ENCODE data around the gene HOXC10. TPM values are rescaled to one million over a fixed set of nuclear protein-coding genes. Genes with fewer than 3 reads are reported as not detected.

The HOXC10 gene
- total and polyA plus RNA-seq, 2 experiments from 2014 or later = 0.23 to 1.7 TPM

DNA sequence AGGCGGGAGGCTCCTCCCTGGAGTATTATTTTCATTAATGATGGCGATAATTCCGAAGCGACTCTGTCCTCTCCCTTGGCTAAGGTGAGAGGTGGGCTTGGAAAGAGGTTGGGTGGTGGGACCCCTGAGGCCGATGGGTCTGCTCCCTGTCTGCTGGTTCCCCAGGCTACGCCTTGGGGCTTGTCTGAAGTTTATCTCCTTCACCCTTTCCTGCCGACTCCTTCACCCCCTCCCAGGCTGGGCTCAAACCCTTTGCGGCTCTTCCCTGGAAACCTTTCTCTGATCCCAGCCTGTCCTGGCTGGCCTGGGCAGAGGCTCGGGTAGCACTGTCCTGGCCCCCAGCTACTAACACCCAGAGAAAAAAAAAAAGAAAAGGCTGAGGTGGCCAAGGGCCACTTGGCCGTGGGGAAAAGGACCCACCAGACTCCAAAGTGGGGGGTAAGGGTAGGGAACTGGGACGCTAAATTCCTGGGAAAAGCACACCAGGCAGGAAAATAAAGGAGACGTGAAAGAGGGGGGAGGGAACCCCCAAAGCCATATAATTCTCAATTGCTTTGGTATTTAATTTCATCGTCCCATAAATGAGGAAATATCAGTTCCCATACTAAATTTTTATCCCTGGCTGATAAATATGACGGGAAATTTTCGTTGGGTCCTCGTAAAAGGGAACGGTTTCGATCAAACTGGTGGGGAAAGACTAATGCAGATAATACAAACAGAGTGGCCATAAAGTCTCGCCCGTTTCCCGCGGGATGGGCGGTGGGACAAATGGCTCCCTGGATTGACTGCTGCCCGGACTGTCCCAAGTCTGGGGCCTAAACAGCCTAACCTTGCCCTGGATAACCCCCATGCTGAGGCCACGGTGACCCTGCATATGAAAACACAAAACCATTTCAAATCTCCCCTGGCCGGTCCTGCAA is 2.0 kb upstream of the HOXC10 start:
- no peak for DNase-seq (ENCODE audit: low spot score)
- Histone ChIP-seq H3K4me2 (no peak overlapping the region), H3K79me2 (no peaks in the 10 kb centered on the region), H3K27ac (no peak overlapping the region), H4K20me1 (ENCODE audit: insufficient read depth, poor library complexity, severe bottlenecking) (no peaks in the 10 kb centered on the region), H3K4me1 (ENCODE audit: insufficient read depth) (peaks cover 23% of the 10 kb centered on the region), H3K36me3 (replicated peaks; ENCODE audit: insufficient read depth, low read depth) (no peaks in the 10 kb centered on the region), H2AFZ (no peak overlapping the region), H3K9me2 (replicated peaks; ENCODE audit: insufficient read depth) (no peaks in the 10 kb centered on the region), H3K9me3 (ENCODE audit: low read depth) (no peaks in the 10 kb centered on the region), H3K27me3 (peaks cover 88% of the 10 kb centered on the region), H3K4me3 (no peak overlapping the region)
- no peak for TF ChIP-seq CTCF (IDR thresholded peaks at IDR 0.05; ENCODE audit: poor library complexity)
- no peak for TF ChIP-seq EZH2phosphoT487 (IDR thresholded peaks at IDR 0.05; ENCODE audit: low read depth, severe bottlenecking, unreplicated experiment)
- no peak for TF ChIP-seq EZH2 (IDR thresholded peaks at IDR 0.05; ENCODE audit: borderline replicate concordance)
- 42% methylated on average over 26 of the region's 26 CpGs for WGBS (ENCODE audit: low lambda C conversion rate, missing lambda C conversion rate)

DNA sequence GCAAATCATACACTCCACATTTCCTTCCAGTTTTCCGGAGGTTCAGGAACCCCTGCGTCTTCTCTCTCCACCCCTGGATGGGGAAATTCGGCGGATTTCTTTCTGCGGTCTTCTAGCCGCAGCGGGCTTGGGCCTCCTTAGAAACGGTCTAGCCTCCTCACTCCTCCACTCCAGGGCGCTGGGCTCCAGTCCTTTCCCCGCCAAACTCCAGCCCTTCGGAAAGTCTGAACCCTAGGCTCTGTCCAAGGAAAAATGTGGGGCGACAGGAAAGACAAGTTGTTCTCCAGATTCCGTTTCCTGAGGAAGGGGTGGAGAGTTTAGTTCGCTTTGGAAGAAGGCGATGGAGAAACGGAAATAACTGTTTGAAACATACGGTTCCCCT is 1.4 kb upstream of the HOXC10 start:
- WGBS (ENCODE audit: low lambda C conversion rate, missing lambda C conversion rate) = 28% methylated on average over 17 of the region's 17 CpGs
- peaks cover 91% of the 10 kb centered on the region for H3K27me3 ChIP-seq
- peaks cover 22% of the 10 kb centered on the region for H3K4me1 ChIP-seq (ENCODE audit: insufficient read depth)

DNA sequence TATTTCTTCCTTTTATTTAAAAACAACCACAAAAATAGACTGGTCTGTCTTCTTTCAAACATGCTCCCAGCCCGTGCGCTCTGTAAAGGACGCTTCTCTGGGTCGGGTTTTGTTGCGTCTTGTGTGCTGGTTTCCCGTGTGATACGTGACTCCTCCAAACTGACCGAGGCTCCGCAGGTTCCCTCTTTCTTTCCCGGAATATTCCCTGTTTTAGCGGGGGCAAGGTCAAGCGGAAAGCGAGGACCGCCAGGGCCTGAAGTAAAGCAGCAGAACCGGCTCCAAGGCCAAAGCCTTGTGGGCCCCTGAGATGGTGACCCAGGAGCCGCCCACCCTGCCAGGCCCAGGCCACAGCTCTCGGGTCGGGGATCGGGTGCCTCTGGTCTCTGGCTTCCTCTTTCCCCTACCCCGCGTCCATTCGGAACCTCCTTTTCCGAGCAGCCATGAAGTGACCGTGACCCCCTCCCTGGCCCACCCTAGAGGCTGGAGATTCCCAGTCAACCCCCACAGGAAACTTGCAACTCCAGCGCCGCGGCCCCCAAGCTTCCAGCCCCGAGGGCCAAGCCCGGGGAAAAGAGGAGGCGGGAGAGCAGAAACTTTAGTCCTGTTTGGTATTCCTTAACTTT is 885 bp upstream of the HOXC10 start:
- Histone ChIP-seq H3K9me3 (ENCODE audit: low read depth) (no peaks in the 10 kb centered on the region), H3K9me2 (replicated peaks; ENCODE audit: insufficient read depth) (no peaks in the 10 kb centered on the region), H3K4me1 (ENCODE audit: insufficient read depth) (peaks cover 20% of the 10 kb centered on the region), H2AFZ (no peak overlapping the region), H3K27ac (no peak overlapping the region), H3K79me2 (no peaks in the 10 kb centered on the region), H3K36me3 (replicated peaks; ENCODE audit: insufficient read depth, low read depth) (no peaks in the 10 kb centered on the region), H3K4me3 (no peak overlapping the region), H3K27me3 (peaks cover 92% of the 10 kb centered on the region), H3K4me2 (peak overlapping the region; percentile 81), H4K20me1 (ENCODE audit: insufficient read depth, poor library complexity, severe bottlenecking) (no peaks in the 10 kb centered on the region)
- no peak for DNase-seq (ENCODE audit: low spot score)
- TF ChIP-seq CTCF (IDR thresholded peaks at IDR 0.05; ENCODE audit: poor library complexity) = no peak
- peak; percentile 93 for TF ChIP-seq EZH2 (IDR thresholded peaks at IDR 0.05; ENCODE audit: borderline replicate concordance)
- no peak for TF ChIP-seq EZH2phosphoT487 (IDR thresholded peaks at IDR 0.05; ENCODE audit: low read depth, severe bottlenecking, unreplicated experiment)
- 32% methylated on average over 26 of the region's 30 CpGs for WGBS (ENCODE audit: low lambda C conversion rate, missing lambda C conversion rate)

More for the DNA sequence above, 1.4 kb upstream of the HOXC10 start:
- no peak for DNase-seq (ENCODE audit: low spot score)
- no peak overlapping the region for H3K4me2 ChIP-seq
- no peak overlapping the region for H2AFZ ChIP-seq
- no peaks in the 10 kb centered on the region for H3K36me3 ChIP-seq (replicated peaks; ENCODE audit: insufficient read depth, low read depth)
- no peak overlapping the region for H3K4me3 ChIP-seq
- H3K79me2 ChIP-seq = no peaks in the 10 kb centered on the region
- H4K20me1 ChIP-seq (ENCODE audit: insufficient read depth, poor library complexity, severe bottlenecking) = no peaks in the 10 kb centered on the region
- H3K27ac ChIP-seq = no peak overlapping the region
- H3K9me2 ChIP-seq (replicated peaks; ENCODE audit: insufficient read depth) = no peaks in the 10 kb centered on the region
- TF ChIP-seq EZH2 (IDR thresholded peaks at IDR 0.05; ENCODE audit: borderline replicate concordance) = peak; percentile 62
- TF ChIP-seq CTCF (IDR thresholded peaks at IDR 0.05; ENCODE audit: poor library complexity) = no peak
- peak; percentile 62 for TF ChIP-seq EZH2phosphoT487 (IDR thresholded peaks at IDR 0.05; ENCODE audit: low read depth, severe bottlenecking, unreplicated experiment)
- no peaks in the 10 kb centered on the region for H3K9me3 ChIP-seq (ENCODE audit: low read depth)

Data from hepatocyte (in vitro differentiated cells).